ENCODE data around the gene DIO3. TPM values are rescaled to one million over a fixed set of nuclear protein-coding genes. Genes with fewer than 3 reads are reported as not detected.

DIO3 gene
- total RNA-seq, 1 donor from 2014 or later: not detected

- DNase-seq: no peak
- Mint-ChIP-seq H3K9me3 (ENCODE audit: unreplicated experiment) (peaks cover 5% of the 10 kb centered on the region), H3K4me1 (ENCODE audit: low read depth, unreplicated experiment) (no peaks in the 10 kb centered on the region), H3K27me3 (ENCODE audit: unreplicated experiment) (peaks cover 9% of the 10 kb centered on the region), H3K27ac (ENCODE audit: unreplicated experiment) (no peak overlapping the region), H3K4me3 (ENCODE audit: unreplicated experiment) (no peak overlapping the region), H3K36me3 (ENCODE audit: unreplicated experiment) (peaks cover 14% of the 10 kb centered on the region)
- TF ChIP-seq, protein P1, sequence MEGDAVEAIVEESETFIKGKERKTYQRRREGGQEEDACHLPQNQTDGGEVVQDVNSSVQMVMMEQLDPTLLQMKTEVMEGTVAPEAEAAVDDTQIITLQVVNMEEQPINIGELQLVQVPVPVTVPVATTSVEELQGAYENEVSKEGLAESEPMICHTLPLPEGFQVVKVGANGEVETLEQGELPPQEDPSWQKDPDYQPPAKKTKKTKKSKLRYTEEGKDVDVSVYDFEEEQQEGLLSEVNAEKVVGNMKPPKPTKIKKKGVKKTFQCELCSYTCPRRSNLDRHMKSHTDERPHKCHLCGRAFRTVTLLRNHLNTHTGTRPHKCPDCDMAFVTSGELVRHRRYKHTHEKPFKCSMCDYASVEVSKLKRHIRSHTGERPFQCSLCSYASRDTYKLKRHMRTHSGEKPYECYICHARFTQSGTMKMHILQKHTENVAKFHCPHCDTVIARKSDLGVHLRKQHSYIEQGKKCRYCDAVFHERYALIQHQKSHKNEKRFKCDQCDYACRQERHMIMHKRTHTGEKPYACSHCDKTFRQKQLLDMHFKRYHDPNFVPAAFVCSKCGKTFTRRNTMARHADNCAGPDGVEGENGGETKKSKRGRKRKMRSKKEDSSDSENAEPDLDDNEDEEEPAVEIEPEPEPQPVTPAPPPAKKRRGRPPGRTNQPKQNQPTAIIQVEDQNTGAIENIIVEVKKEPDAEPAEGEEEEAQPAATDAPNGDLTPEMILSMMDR (IDR thresholded peaks at IDR 0.05; ENCODE audit: partially characterized antibody, unreplicated experiment): no peak
These were observed 20.5 kb upstream of the DIO3 start for GRCh38 chr14:101540481-101541462.

- Mint-ChIP-seq H3K4me3 (ENCODE audit: unreplicated experiment) (no peak overlapping the region), H3K36me3 (ENCODE audit: unreplicated experiment) (peaks cover 19% of the 10 kb centered on the region), H3K9me3 (ENCODE audit: unreplicated experiment) (peaks cover 8% of the 10 kb centered on the region), H3K4me1 (ENCODE audit: low read depth, unreplicated experiment) (no peaks in the 10 kb centered on the region), H3K27me3 (ENCODE audit: unreplicated experiment) (peaks cover 5% of the 10 kb centered on the region), H3K27ac (ENCODE audit: unreplicated experiment) (no peak overlapping the region)
- TF ChIP-seq, protein P1 (IDR thresholded peaks at IDR 0.05; ENCODE audit: partially characterized antibody, unreplicated experiment): no peak
- no peak for DNase-seq
These were observed 18.9 kb upstream of the DIO3 start for GRCh38 chr14:101542391-101542790.

DNA sequence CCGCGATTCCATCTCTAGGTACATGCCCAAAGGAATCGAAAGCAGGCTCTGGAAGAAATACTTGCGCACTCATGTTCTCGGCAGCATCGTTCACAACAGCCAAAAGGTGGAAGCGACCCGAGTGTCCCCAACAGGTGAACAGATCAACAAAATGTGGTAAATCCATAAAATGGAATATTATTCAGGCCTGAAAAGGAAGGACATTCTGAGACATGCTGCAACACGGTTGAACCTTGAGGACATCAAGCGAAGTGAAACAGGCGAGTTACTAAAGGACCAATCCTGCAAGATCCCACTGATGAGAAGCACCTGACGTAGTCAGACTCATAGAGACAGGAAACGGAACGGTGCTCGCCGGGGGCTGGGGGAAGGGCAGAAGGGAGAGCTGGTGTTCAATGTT lies 17.5 kb upstream of the DIO3 start:
- H3K4me3 Mint-ChIP-seq (ENCODE audit: unreplicated experiment): no peak overlapping the region
- DNase-seq: no peak
- peaks cover 5% of the 10 kb centered on the region for H3K27me3 Mint-ChIP-seq (ENCODE audit: unreplicated experiment)
- H3K27ac Mint-ChIP-seq (ENCODE audit: unreplicated experiment): no peak overlapping the region
- H3K36me3 Mint-ChIP-seq (ENCODE audit: unreplicated experiment): peaks cover 19% of the 10 kb centered on the region
- peaks cover 8% of the 10 kb centered on the region for H3K9me3 Mint-ChIP-seq (ENCODE audit: unreplicated experiment)
- no peaks in the 10 kb centered on the region for H3K4me1 Mint-ChIP-seq (ENCODE audit: low read depth, unreplicated experiment)
- TF ChIP-seq, protein P1 (IDR thresholded peaks at IDR 0.05; ENCODE audit: partially characterized antibody, unreplicated experiment): no peak

- peaks cover 5% of the 10 kb centered on the region for H3K27me3 Mint-ChIP-seq (ENCODE audit: unreplicated experiment)
- no peak for DNase-seq
- no peaks in the 10 kb centered on the region for H3K4me1 Mint-ChIP-seq (ENCODE audit: low read depth, unreplicated experiment)
- no peak overlapping the region for H3K4me3 Mint-ChIP-seq (ENCODE audit: unreplicated experiment)
- TF ChIP-seq, protein P1 (IDR thresholded peaks at IDR 0.05; ENCODE audit: partially characterized antibody, unreplicated experiment): no peak
- H3K27ac Mint-ChIP-seq (ENCODE audit: unreplicated experiment): no peak overlapping the region
- peaks cover 19% of the 10 kb centered on the region for H3K36me3 Mint-ChIP-seq (ENCODE audit: unreplicated experiment)
- H3K9me3 Mint-ChIP-seq (ENCODE audit: unreplicated experiment): peaks cover 8% of the 10 kb centered on the region
These were observed 16.7 kb upstream of the DIO3 start for GRCh38 chr14:101544550-101544949.

GRCh38 chr14:101546706-101547105 lies 14.6 kb upstream of the DIO3 start:
- Mint-ChIP-seq H3K4me3 (ENCODE audit: unreplicated experiment) (no peak overlapping the region), H3K27me3 (ENCODE audit: unreplicated experiment) (peaks cover 5% of the 10 kb centered on the region)

More at GRCh38 chr14:101546706-101547105, 14.6 kb upstream of the DIO3 start:
- TF ChIP-seq, protein P1 (IDR thresholded peaks at IDR 0.05; ENCODE audit: partially characterized antibody, unreplicated experiment): no peak
- no peak for DNase-seq
- peaks cover 13% of the 10 kb centered on the region for H3K9me3 Mint-ChIP-seq (ENCODE audit: unreplicated experiment)
- H3K36me3 Mint-ChIP-seq (ENCODE audit: unreplicated experiment): peaks cover 15% of the 10 kb centered on the region
- no peak overlapping the region for H3K27ac Mint-ChIP-seq (ENCODE audit: unreplicated experiment)
- no peaks in the 10 kb centered on the region for H3K4me1 Mint-ChIP-seq (ENCODE audit: low read depth, unreplicated experiment)

Data from glutamatergic neuron (in vitro differentiated cells).